ENCODE data around the gene DGKK.

DGKK gene, protein sequence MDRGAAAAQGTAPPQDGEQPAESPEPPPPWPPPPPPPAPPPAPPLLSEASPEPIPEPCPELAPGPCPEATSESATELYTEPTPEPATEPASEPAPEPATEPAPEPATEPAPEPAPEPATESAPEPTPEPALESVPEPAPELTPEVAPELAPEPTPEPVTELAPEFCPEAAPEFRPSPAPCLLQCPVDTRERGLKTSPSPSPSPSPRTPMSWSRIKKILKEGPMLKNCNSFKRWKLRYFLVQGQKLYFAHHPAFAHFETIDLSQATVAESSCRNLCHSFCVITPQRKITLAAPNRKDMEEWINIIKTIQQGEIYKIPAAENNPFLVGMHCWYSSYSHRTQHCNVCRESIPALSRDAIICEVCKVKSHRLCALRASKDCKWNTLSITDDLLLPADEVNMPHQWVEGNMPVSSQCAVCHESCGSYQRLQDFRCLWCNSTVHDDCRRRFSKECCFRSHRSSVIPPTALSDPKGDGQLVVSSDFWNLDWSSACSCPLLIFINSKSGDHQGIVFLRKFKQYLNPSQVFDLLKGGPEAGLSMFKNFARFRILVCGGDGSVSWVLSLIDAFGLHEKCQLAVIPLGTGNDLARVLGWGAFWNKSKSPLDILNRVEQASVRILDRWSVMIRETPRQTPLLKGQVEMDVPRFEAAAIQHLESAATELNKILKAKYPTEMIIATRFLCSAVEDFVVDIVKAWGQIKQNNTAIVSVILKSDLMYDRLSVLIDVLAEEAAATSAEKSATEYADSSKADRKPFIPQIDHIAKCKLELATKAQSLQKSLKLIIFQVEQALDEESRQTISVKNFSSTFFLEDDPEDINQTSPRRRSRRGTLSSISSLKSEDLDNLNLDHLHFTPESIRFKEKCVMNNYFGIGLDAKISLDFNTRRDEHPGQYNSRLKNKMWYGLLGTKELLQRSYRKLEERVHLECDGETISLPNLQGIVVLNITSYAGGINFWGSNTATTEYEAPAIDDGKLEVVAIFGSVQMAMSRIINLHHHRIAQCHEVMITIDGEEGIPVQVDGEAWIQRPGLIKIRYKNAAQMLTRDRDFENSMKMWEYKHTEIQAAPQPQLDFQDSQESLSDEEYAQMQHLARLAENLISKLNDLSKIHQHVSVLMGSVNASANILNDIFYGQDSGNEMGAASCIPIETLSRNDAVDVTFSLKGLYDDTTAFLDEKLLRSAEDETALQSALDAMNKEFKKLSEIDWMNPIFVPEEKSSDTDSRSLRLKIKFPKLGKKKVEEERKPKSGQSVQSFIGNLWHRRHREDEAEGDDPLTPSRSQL

DNA sequence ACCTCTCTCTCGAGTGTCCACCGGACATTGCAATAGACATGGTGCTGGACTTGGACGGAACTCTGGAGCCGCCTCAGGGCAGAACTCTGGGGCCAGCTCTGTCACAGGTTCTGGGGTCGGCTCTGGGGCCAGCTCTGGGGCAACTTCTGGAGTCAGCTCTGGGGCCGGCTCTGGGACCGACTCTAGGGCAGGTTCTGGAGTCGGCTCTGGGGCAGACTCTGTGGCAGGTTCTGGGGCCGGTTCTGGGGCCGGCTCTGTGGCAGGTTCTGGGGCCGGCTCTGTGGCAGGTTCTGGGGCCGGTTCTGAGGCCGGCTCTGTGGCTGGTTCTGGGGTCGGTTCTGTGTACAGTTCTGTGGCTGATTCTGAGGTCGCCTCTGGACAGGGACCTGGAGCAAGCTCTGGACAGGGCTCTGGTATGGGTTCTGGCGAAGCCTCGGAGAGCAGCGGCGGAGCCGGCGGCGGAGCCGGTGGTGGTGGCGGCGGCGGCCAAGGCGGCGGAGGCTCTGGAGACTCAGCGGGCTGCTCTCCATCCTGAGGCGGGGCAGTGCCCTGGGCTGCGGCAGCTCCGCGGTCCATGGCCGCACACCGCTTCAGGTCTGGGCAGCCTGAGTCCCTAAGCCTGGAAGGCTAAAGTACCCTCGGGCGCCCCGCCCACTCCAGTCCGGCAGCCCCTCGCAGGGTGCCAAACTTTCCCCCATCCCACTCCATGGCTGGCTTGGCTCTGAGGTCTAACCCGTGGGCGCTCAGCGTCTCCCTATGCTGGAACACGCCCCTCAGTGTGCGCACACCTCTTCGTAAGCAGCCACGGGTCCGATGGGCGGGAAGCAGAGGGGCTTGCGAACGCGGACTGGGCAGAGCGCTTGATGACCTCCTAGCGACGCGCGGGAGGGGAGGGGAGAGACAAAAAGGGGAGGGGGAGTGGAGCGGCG, at the start of gene DGKK:
TSS of gene DGKK (minus strand) at position 723 of the 929 bp plus-strand sequence. CDS start at position 576, 147 bp downstream.
- peak; percentile 8 for DNase-seq

GRCh38 chrX:50514811-50515210, 44.2 kb upstream of the DGKK start:
- no peak for DNase-seq

DNA sequence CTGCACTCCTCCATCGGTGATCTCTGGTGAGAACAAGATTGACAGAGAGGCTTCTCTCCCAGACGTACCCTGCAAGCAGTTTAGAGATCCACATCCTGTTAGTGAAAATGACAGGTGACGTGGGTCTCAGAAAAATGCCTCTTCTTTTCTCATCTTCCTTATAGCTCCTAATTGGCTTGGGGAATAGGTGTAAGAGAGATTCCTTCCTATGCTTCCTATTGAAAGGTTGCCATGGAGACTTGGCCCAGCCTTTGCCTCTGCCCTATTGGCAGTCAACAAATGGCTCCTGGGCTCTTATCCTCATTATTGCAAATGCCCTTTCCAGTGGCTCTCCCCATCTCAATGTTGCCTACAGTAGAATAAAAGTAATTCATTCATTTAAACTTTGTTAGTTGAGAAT, 26.5 kb upstream of the DGKK start:
- no peak for DNase-seq

- no peak for DNase-seq
These were observed 25.0 kb upstream of the DGKK start for GRCh38 chrX:50495616-50496015.

GRCh38 chrX:50492720-50493119, 22.1 kb upstream of the DGKK start:
- no peak for DNase-seq

GRCh38 chrX:50484662-50485061, 14.0 kb upstream of the DGKK start:
- DNase-seq, result no peak

DNA sequence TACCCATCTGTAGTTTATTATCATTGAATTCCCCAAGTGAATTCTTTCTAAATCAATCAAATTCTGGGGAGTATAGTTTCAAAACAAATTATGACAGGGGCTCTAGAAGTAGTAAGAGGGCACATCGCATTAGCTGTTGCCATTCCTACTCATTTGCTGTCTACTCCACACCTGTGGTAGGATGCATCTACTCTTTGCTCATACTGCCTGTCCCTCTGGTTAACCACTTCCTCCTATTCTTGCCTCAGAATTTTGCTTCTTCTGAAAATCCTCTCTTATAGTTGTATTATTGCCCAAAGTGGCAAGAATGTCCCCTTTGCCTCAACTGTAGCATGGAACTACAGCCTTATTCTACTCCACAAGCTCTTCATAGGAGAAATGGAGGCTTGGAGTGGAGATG, 12.7 kb upstream of the DGKK start:
- DNase-seq, result peak; percentile 17

GRCh38 chrX:50475208-50475607, 4.6 kb upstream of the DGKK start:
- peak; percentile 11 for DNase-seq

DNA sequence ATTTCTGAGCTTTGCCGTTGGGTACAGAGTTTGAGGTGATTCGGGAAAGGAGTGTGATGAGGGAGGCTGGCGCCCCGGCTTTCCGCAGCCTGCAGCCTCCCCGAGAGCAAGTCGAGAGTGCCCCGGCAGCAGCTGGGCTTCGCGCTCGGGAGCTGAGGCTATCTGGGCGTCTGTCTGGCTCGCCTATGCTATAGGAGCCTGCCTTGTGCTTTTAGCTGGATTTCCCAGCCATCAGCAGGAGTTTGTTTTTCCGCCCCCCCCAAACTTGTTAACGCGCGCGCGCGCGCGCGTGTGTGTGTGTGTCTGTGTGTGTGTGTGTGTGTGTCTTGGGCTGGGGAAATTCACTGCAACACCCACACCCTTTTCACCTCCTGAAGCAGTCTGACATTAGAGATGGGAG, 765 bp upstream of the DGKK start:
- no peak for DNase-seq

DNA sequence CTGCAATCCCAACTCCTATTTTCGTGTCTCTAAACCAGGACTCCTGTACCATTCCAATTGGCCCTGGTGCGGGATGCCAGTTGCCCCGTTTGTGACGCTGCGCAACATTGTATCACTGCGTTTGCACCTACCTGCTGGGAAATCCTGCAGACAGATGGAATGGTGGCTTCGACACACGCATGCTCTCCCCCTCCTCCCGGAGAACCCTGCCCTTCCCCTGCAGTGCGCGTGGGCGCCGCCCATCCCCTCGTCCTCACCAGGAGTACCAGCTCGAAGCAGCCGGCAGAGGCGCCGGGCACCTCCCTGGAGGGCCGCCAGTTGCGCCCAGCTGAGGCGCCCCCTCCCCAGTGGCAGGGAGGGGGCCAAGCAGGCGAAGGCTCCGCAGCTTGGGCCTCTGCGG, 1.4 kb downstream of the DGKK start:
- DNase-seq, result no peak

- no peak for DNase-seq
These were observed 11.0 kb downstream of the DGKK start for GRCh38 chrX:50459615-50460014.

DNA sequence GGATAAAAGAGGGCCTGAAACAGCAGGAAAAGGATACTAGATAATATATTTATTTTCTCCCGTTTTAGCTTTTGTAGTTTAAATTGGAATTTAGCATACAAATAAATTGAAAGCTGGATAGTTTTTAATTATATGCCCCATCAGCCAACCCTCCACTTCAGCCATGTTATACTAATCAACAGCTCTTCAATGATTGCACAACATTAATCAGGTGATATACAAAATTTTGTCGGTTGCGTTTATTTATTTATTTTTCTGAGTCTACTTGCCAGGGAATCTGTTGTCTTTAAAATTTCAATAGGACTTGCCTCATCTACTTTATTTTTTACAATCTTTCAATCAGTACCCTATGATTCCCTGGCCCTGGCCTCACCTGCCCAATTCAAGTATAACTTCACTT, 12.1 kb downstream of the DGKK start:
- DNase-seq, result no peak

DNA sequence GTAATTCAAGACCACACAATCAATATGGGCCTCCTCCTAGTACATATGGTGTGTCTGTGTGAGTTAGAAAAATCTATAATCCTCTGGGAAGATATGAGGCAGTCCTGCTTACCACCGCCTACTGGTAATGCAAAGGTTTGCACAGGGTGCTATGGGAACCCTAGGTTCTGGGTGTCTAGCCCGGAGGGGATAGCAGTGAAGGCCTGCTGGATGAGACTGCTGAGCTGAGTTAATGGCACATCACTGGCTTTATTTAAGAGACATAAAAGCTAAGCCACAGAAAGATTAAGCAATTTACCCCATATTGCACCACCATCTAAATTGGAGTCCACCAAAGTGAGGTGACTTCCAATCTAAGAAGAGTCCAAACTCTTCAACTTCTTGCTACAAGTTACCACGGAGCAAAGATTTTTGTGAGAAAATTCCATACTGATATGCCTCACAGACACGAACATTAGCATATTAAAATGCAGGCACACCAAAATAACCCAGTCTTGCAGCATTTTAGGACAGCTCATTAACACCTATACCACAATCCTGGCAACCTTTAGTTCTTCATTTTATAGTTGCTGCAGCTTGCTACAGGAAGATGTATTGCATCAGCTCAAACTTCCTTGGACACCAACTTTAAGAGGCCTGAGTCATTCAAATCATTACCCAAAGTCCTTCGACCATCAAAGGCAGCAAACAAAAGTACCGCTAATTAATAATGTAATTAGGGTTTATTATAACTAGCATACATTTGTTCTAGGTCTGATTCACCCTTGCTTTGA, 13.7 kb downstream of the DGKK start:
- DNase-seq, result peak; percentile 26

- no peak for DNase-seq
These were observed 17.8 kb downstream of the DGKK start for GRCh38 chrX:50452782-50453181.

- no peak for DNase-seq
These were observed 20.3 kb downstream of the DGKK start for GRCh38 chrX:50450324-50450723.

- peak; percentile 50 for DNase-seq
These were observed 22.1 kb downstream of the DGKK start for GRCh38 chrX:50448565-50448964.

DNA sequence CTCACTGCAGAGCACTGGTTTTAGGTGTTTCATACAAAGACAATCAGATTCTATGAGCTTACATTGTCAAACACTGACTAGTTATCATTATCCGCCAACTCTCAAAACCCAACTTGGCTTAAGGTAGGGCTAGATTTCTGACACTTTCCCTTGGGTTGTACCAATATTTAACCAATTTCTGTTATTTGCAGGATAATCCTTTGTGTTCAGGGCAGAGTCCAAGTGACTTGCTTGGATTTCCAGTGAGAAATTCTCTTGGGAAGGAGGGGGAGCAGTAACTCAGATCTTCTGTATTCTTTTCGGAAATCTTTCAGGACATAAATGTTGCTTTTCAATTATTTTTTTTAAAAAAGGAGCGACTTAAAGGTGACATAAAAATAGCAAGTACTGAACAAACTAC, 23.1 kb downstream of the DGKK start:
- no peak for DNase-seq

DNA sequence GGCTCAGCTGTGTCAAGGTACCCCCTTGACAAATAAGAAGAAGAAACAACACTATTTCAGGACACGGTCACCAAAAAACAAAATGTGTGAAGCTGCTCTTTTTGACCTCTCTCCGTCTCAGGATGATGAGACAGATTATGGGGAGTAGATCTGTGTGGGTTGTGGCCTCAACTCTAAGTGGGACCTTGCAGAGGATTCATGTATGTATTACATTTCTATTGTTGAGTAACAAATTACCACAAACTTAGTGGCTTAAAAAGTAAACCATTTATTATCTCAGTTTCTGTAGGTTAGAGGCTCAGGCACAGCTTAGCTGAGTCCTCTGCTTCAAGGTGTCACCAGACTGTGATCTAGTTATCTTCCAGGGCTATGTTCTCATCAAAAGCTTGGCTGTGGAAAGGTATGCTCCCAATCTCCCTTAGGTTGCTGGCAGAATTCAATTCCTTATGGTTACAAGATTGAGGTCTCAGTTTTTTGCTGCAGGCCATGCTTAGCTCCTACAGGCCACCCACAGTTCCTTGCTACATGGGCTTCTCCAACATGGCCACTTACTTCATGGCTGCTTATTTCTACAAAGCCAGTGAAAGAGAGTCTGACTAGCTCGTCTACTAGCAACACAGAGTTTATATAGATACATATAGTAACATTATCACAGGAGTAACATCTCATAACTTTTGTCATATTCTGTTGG, 28.1 kb downstream of the DGKK start:
- no peak for DNase-seq

DNA sequence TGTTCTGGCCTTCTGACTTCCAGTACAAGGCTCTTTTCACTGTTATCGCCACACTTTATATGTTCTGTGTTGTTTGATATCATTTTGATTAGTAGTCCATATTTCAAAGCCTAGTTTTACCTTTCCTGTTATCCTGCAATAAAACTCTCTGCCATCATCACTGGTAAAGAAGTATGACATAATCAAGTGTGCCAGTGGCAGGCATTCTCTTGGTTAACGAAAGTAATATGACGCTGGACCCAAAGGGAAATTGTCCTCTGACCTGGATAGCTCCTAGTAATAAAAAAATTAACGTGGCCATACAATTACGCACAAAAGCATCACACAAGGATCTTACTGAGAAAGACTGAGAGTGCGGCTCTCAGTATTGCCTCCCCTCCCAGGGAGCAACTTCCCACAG, 33.8 kb downstream of the DGKK start:
- DNase-seq, result no peak

GRCh38 chrX:50432829-50433289, 37.8 kb downstream of the DGKK start:
- DNase-seq, result no peak

DNA sequence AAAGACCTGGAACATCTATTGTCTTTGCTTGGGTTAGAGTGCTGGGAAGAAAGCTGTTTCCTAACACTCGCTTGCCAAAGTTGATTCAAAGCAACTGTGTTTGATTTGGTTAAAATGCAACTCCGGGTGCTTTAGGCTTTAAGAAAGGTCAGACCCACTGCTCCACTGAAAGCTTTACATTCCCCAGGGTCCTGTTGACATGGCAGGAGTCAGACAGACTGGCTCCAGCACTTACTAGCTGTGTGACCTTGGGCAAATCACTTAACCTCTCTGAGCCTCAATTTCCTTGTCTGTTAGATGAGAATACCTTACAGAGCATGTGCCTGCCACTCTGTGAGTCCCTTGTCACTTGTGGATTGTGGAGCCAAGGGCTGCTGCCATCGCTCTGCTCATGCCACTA, 39.0 kb downstream of the DGKK start:
- no peak for DNase-seq
